GM21737 (cell line): Measurements from ENCODE around the gene CALML3.
"Not testable (repeated sequence)": the region's sequence is repeated elsewhere in the genome, so short reads cannot be mapped to it uniquely, and the experiment has no call there.

Experiments
- ATAC-seq: cut with Tn5 transposase; IDR thresholded peaks from one replicate; pipeline ENCODE4 v1.9.1; 2021; ENCODE audit warnings: mild to moderate bottlenecking, moderate library complexity; ENCODE audit not compliant: unreplicated experiment

Gene CALML3

DNA sequence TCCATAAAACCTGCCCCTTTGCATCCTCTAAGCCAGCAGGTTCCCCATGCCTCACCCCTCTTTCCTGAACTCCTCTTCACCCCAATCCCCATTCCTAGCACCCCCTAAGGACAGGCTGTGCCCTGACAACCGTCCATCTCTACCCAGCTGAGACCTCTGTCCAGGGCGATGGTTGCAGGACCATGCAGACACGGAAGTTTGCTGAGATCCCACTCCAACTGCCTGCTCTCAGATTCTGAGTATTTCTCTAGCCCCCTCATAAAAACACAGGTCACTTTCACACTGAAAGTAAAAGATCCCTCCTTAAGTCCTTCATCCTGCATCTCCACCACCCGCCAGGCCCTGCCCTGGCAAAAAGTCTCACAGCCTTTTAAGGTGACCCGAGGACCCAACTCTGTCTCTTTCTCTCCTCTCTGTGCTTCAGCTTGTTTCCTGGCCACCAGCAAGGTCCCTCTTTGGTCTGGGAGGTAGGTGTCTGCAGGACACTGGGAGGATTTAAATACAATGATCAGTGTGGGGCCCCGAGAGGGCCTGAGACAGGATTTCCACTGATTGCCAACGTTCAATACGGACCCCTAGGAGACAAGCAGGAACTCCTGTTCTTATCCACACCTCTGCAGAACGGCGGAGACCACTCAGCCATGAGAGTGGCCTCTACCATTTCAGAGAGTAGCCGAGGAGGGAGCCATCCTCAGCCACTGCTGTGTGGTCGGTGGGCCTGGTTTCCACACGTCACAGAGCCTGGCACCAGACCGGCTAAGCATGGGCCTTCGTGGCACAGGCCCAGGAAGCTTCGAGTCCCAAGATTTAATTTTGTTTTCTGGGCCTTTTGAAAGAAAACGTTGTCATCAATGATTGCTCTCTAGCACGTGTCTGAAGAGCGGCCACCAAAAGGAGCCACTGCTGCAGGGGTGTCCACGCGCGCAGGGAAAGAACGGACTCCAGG, 27.9 kb downstream of the CALML3 start:
- ATAC-seq: no peak

GRCh38 chr10:5553400-5554170, 28.8 kb downstream of the CALML3 start:
- no peak for ATAC-seq

GRCh38 chr10:5555021-5555510, 30.3 kb downstream of the CALML3 start:
- no peak for ATAC-seq

GRCh38 chr10:5555881-5556280, 31.1 kb downstream of the CALML3 start:
- no peak for ATAC-seq

GRCh38 chr10:5556576-5556975, 31.8 kb downstream of the CALML3 start:
- no peak for ATAC-seq

GRCh38 chr10:5557040-5557721, 32.4 kb downstream of the CALML3 start:
- ATAC-seq: no peak

DNA sequence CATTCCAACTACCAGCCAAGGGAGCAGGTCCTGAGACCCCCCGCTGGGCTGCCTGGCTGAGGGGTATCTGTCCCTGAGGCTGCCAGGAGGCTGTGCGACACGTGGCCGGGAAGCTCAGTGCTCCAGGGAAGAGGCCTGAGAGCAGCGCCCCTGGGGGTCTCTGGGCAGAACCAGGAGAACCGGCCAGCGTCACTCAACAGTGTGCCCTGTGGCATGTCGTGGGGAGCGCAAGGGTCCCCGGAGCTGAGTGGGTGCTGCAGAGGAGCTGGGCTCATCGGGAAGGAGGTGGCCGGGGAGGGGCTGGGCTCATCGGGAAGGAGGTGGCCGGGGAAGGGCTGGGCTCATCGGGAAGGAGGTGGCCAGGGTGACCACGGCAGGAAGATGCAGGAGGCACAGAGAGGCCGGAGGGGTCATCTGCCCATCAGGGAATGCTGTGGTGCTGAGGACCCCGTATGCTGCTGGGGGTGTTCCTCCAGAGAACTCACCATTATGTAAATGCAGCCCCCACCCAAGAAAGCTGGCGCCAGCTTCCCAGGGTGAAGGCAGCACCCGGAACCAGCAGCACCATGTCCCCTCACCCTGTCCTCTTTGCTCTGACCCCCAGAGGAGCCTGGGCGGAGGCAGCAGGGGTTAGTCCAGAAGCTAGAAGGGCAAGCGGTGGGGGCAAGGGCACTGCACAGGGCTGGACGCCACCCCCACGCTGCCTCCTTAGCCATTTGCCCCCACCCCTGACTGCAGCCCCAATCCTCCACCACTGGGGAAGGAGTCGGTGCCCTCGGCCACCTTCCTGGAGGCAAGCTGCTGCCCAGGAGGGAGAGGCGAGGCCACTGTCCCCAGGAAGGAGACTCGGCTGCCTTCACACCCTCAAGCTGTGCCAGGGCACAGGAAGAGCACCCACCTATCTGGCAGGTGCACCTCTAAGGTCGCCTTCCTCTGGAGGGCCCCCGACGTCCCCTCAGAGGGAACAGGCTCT, 33.3 kb downstream of the CALML3 start:
- ATAC-seq: no peak

GRCh38 chr10:5559022-5559421, 34.3 kb downstream of the CALML3 start:
- ATAC-seq: not testable (repeated sequence)

- no peak for ATAC-seq
Observed at GRCh38 chr10:5559642-5560141, 34.9 kb downstream of the CALML3 start.

DNA sequence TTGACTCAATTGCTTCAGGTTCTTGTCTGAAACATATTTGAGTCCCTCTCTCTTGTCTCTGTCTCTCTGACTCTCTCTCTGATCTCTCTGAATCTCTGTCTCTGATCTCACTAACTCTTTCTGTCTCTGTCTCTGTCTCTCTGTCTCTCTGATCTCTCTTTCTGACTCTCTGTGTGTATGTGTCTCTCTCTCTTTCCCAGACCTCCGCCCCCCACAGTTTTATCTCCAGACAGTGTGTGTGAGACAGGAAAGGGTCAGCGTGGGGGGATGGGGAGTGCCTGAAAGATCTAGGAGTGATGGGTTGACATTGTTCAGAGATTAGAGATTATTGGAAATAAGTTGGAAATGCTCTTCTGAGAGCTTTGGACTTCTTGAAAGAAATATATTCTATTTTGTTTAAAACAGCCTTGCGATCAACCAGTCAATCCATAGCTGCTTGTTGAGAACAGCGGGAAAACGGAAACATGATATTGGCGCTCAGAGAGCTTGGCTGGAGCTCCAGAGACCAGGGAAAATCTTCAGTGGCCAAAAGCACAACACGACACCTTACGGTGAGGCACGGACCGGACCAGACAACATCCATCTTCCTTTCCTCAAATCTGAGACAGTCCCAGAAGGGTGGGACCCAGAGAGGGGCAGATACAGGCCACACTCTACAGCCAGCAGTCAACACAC, 35.5 kb downstream of the CALML3 start:
- ATAC-seq: no peak

DNA sequence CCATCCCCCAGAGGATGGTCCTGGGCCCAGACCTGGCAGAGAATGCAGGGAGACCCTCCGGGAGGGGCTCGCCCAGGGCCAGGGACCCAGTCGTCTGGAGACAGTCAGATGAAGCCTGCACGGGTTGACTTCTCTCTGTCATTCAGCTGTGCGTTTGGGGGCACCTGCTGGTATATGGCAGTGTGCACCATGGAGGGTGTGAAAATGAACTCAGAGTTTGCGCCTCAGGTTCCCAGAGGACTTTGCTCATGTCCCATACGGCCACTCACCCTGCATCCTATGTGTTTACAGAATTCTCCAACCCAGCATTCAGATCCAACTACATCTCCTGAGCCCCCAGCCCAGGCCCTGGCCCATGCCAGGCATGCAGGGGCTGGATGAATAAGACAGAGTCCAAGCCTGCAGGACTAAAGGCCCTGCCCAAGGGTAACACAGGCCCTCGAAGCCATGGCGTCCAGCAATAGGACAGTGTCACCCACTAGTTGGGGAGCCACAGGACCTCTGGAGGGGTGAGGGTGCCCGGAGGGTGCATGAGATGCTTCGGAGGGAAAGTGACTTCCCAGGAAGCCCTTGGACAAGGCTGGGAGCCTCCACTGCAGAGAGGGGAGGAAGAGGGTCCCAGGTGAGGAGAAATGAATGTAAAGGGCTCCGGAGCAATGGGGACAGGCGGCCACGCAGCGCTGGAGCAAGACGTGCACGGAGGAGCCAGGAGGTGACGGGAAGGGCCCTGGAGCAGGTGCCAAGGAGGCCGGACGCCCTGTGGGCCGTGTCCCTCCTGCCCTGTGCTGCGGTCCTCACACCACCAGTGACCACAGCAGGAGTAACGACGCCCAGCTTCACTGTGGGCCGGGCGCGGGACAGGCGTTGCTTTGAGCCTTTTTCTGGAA, 36.3 kb downstream of the CALML3 start:
- no peak for ATAC-seq

DNA sequence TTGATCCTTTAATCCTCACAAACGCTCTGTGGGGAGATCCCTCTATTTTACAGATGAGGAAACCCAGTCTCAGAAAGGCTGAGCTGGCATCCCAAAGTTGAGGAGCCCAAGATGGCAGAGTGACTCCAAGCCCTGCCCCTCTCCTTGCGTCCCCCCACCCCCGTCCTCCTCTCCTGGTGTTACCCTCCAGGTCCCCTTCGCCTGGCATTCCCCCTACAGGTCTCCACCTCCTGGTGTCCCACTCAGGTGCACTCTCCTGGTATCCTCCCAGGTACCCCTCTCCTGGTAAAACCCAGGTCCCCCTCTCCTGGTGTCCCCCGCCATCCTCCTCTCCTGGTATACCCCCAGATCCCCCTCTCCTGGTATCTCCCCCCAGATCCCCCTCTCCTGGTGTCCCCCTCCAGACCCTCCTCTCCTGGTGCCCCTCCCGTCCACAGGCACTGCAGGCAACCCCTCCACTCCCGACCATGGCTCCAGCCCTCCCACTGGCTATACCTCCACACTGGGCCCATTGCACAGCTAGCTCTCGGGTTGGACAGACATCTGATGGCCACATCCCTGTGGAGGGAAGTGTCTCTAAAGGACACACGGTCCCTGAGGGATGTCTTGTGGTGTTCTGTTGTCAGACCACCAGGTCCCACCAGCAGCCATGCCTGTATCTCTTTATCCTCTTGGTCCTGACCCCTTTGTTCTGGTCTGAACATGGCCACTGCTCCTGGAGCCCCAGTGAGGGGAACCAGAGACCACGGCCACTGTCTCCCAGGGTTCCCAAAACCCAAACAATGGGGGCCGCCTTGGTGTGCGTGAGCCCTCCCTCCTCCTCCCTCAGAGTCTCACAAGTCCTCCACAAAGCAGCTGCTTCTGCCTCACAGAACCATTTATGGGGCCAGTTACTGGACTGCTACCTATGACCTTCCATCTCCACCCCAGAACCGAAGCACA, 37.2 kb downstream of the CALML3 start:
- ATAC-seq: no peak

DNA sequence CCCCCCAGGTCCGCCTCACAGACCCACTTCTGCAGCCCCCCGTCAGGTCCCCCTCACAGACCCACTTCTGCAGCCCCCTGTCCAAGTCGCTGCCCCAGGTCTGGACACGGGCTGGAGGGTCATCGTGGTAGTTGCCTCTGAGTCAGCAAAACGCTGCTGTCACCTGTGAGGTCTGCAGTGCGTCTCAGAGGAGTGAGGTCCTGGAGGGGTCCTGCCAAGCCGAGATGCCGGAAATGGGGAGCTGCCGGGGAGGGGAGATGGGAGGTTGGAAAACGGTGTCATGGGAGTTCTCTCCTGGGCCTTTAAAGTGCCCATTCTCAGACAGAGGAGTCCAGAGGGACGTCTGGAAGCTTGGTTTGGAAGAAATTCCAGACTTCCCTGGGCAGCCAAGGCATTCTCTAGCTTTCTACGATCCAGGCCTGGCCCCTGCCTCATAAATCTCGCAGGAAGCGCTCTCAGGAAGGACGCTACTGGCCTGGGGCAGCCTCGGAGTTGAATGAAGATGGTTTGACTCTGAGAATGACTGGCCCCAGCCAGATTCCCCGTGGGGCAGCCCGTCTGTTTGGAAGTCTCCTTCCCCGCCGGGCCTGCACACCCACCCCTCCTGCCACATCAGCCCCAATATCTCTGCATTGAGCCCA, 38.7 kb downstream of the CALML3 start:
- ATAC-seq: no peak

DNA sequence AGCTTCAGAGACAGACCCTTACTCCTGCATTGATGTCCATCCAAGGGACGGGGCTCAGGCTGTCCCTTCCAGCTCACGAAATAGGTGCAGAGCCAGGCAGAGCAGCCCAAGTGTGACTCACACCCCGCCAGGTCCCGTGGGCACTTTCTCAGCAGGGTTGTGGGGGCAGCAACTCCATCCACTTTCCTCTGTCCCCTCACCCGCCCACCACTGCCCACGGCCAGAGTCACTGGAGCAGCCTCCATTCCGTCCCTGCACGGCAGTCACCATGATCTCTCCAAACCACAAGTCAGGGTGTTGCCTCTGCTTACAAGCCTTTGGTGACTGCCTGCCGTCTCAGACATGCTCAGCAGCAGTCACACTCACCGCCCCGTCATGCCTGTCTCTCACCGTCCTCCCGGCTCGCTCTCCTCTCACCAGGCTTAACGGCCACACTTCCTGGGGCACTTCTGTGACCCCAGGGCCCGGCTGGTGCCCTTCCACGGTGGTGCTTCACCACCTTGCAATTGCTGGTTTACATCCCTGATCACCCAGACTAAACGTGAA, 39.3 kb downstream of the CALML3 start:
- no peak for ATAC-seq

GRCh38 chr10:5564537-5565204, 39.9 kb downstream of the CALML3 start:
- ATAC-seq: no peak

DNA sequence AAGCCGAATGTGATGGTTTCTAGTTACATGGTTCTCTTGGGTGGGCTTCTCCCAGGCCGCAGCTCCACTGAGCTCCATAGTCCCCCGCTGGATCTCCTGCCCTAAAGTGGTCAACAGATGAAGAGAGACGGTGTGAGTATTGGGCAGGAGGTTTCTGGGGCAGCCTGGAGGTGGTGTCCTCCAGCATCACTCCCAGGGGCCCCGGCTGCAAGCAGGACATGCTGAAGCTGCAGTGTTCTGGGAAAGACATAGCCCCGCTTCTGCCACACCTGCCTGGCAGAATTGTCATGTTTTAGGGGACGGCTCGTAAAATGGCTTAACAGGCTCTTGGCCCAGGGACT, 40.4 kb downstream of the CALML3 start:
- no peak for ATAC-seq
